Stimulated activated CD4-positive, alpha-beta T cell treated with anti-CD3 and anti-CD28 coated beads, Interleukin-1b, Interleukin-23, amount 100 ng/mL, for 24 hours (primary cell): ENCODE data around the gene KIAA1671.
A peak's percentile ranks its signal among the peaks of the same experiment; 100 is the strongest.
"Not testable (repeated sequence)": the region's sequence is repeated elsewhere in the genome, so short reads cannot be mapped to it uniquely, and the experiment has no call there.

Source experiments
- DNase-seq, 4 experiments: peaks; one replicate each; pipeline ENCODE4 v3.0.0-alpha.2; 2020; ENCODE audit warnings: low read depth in 4 of 4, low spot score in 1 of 4

Gene KIAA1671

DNA sequence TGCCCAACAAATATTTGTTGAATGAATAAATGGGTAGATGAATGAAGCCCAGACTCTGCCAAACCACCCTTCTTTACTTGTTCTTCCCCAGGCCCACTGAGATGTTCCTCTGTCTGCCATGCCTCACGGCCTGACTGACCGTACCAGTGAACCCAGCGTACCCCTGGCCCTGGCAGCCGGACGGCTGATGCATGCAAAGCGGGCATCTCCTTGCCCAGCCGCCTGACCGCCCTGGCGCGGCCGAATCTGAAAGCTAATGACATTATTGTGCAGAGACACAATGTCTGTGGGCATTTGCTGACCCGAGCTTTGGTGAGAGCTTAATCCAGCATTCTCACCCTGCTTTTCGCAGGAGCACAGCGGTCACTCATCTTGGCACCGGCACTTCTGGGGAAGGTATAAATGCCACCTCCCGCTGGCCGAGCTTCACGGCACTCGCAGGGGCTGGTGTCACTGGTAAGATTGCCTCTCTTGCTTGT, 266.7 kb downstream of the KIAA1671 start, which contains the start of gene CRYBB2:
Gene CRYBB2 (plus strand): TSS at position 429 of the 479 bp plus-strand sequence. CDS start 1,791 bp downstream, outside the sequence.
- DNase-seq = no peak

GRCh38 chr22:25219948-25220442, 267.5 kb downstream of the KIAA1671 start:
- DNase-seq = no peak

- no peak for DNase-seq
Observed at GRCh38 chr22:25221790-25222189, 269.3 kb downstream of the KIAA1671 start.

- no peak for DNase-seq
Observed at GRCh38 chr22:25223269-25223850, 270.8 kb downstream of the KIAA1671 start.

DNA sequence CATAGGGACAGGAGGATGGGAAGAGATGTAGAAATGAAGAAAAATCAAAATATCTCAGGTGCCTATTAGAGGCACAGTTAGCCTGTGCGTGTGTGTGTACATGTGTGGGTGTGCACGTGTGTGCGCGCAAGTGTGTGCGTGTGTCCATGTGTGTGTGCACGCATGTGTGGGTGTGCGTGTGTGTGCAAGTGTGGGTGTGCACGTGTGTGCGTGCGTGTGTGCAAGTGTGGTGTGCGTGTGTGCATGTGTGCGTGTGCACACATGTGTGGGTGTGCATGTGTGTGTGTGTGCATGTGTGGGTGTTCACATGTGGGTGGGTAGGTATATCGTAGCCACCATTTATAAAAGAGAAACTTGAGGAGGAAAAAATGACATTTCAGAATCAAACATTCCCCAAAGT, 276.3 kb downstream of the KIAA1671 start:
- no peak for DNase-seq

DNA sequence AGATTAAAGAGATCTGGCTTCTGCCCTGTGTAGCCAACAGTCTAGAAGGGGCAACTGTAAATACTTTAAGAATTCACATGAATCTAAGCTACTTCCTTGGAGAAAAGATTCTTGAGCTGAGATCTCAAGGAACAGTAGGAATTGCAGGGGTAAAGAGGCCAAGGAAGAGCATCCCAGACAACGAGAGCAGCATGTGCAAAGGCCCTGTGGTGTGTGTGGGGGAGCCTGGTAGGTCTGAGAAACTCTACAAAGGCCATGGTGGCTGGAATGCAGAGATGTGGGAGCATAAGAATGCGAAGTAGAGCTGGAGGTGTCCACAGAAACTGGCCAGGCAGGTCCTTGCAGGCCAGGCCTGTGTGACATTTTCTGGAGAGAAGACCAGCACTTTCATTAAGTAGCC, 278.2 kb downstream of the KIAA1671 start:
- not testable (repeated sequence) for DNase-seq

GRCh38 chr22:25232301-25232700, 279.8 kb downstream of the KIAA1671 start:
- DNase-seq = no peak

DNA sequence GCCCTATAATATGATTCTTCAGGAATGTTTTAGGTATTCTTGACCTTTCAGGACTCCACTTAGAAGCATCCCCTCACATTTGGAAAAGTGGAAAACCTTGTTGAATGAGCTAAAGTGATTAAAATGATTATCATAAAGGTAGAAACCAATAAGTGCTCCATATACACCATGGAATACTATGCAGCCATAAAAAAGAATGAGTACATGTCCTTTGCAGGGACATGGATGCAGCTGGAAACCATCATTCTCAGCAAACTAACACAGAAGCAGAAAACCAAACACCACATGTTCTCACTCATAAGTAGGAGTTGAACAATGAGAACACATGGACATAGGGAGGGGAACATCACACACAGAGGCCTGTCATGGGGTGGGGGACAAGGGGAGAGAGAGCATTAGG, 281.2 kb downstream of the KIAA1671 start:
- not testable (repeated sequence) for DNase-seq

- peak; percentile 9 to 71 (median 50) for DNase-seq
Observed at GRCh38 chr22:25235547-25236290, 283.2 kb downstream of the KIAA1671 start.

GRCh38 chr22:25236417-25236816, 283.9 kb downstream of the KIAA1671 start:
- no peak for DNase-seq

DNA sequence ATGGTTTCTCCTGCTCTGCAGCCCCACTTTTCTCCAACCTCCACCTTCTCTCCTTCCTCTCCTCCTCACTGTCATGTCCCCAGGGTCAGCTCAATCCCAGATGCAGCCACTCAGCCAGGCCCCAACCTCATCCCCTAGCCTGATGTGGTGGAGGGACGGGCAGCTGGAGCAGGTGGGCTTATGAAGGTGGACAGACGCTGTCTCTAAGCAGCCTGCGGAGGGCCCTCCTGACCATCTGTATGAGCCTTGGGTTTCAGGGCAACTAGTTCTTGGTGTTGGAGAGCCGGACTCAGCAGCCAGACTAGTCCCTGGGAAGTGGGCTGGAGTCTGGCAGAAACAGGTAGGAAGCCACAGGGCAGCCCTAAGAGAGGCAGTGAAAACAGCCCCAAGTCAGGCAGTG, 285.0 kb downstream of the KIAA1671 start:
- no peak for DNase-seq

DNA sequence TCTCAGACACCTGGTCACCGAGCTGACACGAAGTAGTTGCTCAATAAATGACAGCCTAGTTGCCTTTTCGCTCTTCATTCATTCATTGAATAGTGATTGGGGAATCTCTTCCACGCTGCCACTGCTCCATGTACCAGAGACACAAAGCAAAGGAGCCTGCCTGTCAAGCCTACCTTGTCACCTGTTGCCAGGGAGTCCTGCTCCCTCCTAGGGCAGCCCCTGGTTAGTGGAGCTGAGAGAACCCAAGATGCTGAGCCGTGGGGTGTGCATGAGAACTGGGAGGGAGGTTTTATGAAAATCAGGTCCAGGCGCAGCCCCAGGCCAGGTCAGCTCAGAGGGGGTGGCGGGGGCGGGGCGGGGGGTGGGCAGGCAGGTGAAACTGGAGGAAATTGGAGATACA, 285.5 kb downstream of the KIAA1671 start:
- not testable (repeated sequence) for DNase-seq
